BLaER1 (cell line): ENCODE measurements around the gene TRIM66.

Experiments
- H3K27ac ChIP-seq: shearing (Covaris generic); formaldehyde crosslinking; 2 replicates; pipeline ENCODE4 v1.8.1; 2022
- H3K27me3 ChIP-seq: shearing (Covaris generic); formaldehyde crosslinking; 2 replicates; pipeline ENCODE4 v1.8.1; 2022
- H3K36me3 ChIP-seq: shearing (Covaris generic); formaldehyde crosslinking; 2 replicates; pipeline ENCODE4 v1.8.1; 2022
- H3K4me1 ChIP-seq: shearing (Covaris generic); formaldehyde crosslinking; 2 replicates; pipeline ENCODE4 v1.8.1; 2022
- H3K4me2 ChIP-seq: shearing (Covaris generic); formaldehyde crosslinking; 2 replicates; pipeline ENCODE4 v1.8.1; 2022
- H3K4me3 ChIP-seq: shearing (Covaris generic); formaldehyde crosslinking; 2 replicates; pipeline ENCODE4 v1.8.1; 2022
- H3K9ac ChIP-seq: shearing (Covaris generic); formaldehyde crosslinking; 2 replicates; pipeline ENCODE4 v1.8.1; 2022
- H3K9me3 ChIP-seq: shearing (Covaris generic); formaldehyde crosslinking; 2 replicates; pipeline ENCODE4 v1.8.1; 2022
- H4K20me1 ChIP-seq: shearing (Covaris generic); formaldehyde crosslinking; 2 replicates; pipeline ENCODE4 v1.8.1; 2022
- Cebpa-rat ChIP-seq: shearing (Covaris generic); IDR thresholded peaks from 2 replicates; pipeline ENCODE4 v1.8.1; 2022

TRIM66 gene

DNA sequence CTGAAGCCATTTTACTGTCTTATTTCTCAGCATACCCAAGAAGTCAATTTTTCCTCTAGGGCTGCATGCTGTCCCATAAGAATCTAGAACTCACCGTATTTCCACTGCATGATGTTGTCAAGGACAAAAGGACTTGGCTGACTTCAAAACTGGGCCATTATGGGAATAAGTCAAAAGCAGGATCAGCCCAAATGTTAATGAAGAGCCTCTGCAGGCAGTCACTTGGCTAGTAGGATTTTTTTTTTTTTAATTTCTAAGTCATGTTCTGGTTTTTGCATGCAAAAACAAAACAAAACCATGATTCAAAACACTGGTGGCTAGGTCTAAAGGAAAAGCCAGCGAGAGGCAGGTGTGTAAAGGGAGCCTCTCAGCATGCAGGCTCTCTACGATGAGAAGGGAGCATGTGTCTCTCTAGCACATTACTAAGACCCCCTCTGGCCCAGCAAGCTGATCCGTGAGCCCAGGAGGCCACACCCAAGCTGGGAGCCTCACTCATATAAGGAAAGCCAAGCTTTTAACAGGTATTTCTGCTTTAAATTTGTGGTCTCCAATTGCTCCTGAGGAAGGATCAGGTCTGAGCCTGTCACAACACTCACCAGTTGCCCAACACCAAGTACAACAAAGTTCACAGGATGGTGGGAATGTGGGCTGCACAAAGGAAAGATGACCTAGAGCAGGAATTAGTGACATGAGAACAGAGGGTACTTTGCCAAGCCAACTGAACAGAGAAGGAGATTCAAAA, 67.0 kb downstream of the TRIM66 start:
- Histone ChIP-seq H3K4me2 (no peak overlapping the region), H3K4me3 (no peak overlapping the region), H3K27me3 (no peaks in the 10 kb centered on the region), H4K20me1 (no peaks in the 10 kb centered on the region), H3K9ac (no peak overlapping the region), H3K9me3 (no peaks in the 10 kb centered on the region), H3K27ac (no peak overlapping the region), H3K36me3 (peaks cover 13% of the 10 kb centered on the region; the same call in 1 of the 2 replicates), H3K4me1 (peaks cover 18% of the 10 kb centered on the region)
- TF ChIP-seq Cebpa-rat = no peak

- Histone ChIP-seq H3K9me3 (no peaks in the 10 kb centered on the region), H3K4me1 (peaks cover 18% of the 10 kb centered on the region), H3K4me2 (no peak overlapping the region), H3K27me3 (no peaks in the 10 kb centered on the region), H3K27ac (no peak overlapping the region), H3K36me3 (0 out of 2 replicates have a peak, but pooled peaks cover 9% of the 10 kb centered on the region), H3K9ac (no peak overlapping the region), H4K20me1 (no peaks in the 10 kb centered on the region), H3K4me3 (no peak overlapping the region)
- TF ChIP-seq Cebpa-rat = no peak
Observed at GRCh38 chr11:8614497-8614896, 68.0 kb downstream of the TRIM66 start.

DNA sequence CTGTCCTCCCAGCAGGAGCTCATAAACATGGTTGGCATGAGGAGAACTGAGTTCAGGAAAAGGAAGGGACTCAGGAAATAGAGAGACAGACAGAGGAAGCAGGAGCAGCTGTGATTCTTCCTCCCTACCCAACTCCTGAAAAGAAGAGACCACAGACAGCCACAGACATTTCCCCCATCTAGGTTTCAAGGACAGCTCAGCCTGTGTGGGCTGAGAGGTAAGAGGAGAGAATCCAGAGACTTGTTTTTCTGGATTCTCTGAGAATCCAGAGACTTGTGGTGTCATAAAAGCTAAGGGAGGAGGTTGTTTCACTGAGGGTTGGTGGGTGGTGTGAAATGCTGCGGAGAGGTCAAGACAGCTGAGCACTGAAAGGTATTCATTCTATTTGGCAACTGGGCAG, 69.4 kb downstream of the TRIM66 start:
- Histone ChIP-seq H3K4me2 (peak overlapping the region; percentile 47), H3K9me3 (no peaks in the 10 kb centered on the region), H3K9ac (no peak overlapping the region), H3K4me1 (peaks cover 18% of the 10 kb centered on the region), H3K36me3 (0 out of 2 replicates have a peak, but pooled peaks cover 9% of the 10 kb centered on the region), H4K20me1 (no peaks in the 10 kb centered on the region), H3K27me3 (no peaks in the 10 kb centered on the region), H3K27ac (no peak overlapping the region), H3K4me3 (no peak overlapping the region)
- no peak for TF ChIP-seq Cebpa-rat

DNA sequence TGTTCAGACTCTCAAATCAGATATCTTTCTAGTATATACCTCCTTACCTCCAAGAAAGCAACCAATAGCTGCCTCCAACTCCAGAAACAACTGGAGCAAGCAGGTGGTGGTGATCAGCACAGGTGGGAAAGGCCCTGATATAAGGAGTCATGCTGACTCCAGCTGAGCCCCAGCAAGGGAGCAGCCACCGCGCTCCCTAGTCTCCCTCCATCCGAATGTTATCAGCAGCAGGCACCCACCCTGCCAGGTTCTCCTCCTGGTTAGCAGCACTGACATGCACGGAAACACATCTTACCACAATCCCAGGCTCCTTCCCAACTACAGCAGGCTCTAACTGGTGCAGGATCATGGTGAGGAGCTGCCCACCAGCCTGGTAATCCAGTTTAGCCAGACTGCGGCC, 69.9 kb downstream of the TRIM66 start:
- peaks cover 18% of the 10 kb centered on the region for H3K4me1 ChIP-seq
- no peaks in the 10 kb centered on the region for H4K20me1 ChIP-seq
- 0 out of 2 replicates have a peak, but pooled peaks cover 9% of the 10 kb centered on the region for H3K36me3 ChIP-seq

DNA sequence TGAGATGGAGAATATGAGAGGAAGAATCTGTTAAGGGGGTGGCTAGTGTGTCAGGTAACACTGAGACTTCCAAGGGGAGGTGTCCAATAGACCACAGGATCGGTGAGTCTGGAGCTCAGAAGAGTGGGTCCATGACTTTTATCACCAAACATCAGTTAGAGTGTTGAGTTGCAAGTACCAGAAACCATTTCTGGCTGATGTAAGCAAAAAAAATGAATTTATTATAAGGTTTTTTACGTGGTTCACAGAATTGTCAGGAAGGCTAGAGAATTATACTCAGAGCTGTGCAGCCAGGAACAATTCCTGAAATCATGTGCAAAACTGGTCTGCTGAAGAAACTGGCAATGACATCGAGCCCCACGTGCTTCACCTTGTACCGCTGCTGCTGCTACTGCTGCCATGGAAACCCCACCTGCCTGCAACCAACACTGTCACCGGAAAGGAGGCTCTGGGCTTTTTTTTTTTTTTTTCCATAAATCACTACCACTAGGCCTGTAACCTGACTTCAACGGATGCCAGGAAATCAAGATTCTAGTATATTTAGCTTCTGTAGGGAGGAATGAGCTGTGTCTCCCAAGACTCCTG, 71.8 kb downstream of the TRIM66 start:
- Histone ChIP-seq H3K9me3 (no peaks in the 10 kb centered on the region), H3K27me3 (no peaks in the 10 kb centered on the region), H3K27ac (no peak overlapping the region), H3K9ac (no peak overlapping the region), H4K20me1 (no peaks in the 10 kb centered on the region), H3K4me3 (no peak overlapping the region), H3K4me2 (no peak overlapping the region), H3K4me1 (peaks cover 18% of the 10 kb centered on the region), H3K36me3 (no peaks in the 10 kb centered on the region)
- no peak for TF ChIP-seq Cebpa-rat

More for the DNA sequence above, 69.9 kb downstream of the TRIM66 start:
- Histone ChIP-seq H3K4me3 (no peak overlapping the region), H3K9ac (no peak overlapping the region), H3K27me3 (no peaks in the 10 kb centered on the region), H3K4me2 (peak overlapping the region; percentile 47), H3K9me3 (no peaks in the 10 kb centered on the region), H3K27ac (no peak overlapping the region)
- no peak for TF ChIP-seq Cebpa-rat

DNA sequence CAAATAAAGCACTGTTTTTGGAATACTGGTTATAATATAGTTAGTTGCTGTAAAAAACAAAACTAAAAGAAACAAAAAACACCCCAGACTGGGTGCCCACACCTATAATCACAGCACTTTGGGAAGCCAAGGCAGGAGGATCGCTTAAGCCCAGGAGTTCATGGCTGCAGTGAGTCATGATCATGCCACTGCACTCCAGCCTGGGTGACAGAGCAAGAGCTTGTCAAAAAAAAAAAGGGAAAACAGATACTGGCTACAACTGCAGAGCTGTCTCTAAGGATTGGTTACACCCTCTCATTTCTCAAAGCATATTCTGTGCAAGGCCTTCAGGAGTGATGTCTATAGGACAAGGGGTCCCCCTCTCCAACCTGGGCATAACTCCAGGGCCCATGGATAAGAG, 73.8 kb downstream of the TRIM66 start:
- Histone ChIP-seq H3K4me2 (no peak overlapping the region), H4K20me1 (no peaks in the 10 kb centered on the region), H3K27me3 (no peaks in the 10 kb centered on the region), H3K4me3 (no peak overlapping the region), H3K4me1 (peaks cover 14% of the 10 kb centered on the region), H3K9ac (no peak overlapping the region), H3K27ac (no peak overlapping the region), H3K9me3 (no peaks in the 10 kb centered on the region), H3K36me3 (no peaks in the 10 kb centered on the region)
- TF ChIP-seq Cebpa-rat = no peak

GRCh38 chr11:8605971-8606563, 76.4 kb downstream of the TRIM66 start:
- Histone ChIP-seq H3K4me1 (no peaks in the 10 kb centered on the region), H3K9me3 (no peaks in the 10 kb centered on the region), H3K27me3 (no peaks in the 10 kb centered on the region), H3K27ac (no peak overlapping the region), H3K4me3 (no peak overlapping the region), H3K4me2 (no peak overlapping the region), H3K9ac (no peak overlapping the region), H3K36me3 (no peaks in the 10 kb centered on the region), H4K20me1 (no peaks in the 10 kb centered on the region)
- TF ChIP-seq Cebpa-rat = no peak

DNA sequence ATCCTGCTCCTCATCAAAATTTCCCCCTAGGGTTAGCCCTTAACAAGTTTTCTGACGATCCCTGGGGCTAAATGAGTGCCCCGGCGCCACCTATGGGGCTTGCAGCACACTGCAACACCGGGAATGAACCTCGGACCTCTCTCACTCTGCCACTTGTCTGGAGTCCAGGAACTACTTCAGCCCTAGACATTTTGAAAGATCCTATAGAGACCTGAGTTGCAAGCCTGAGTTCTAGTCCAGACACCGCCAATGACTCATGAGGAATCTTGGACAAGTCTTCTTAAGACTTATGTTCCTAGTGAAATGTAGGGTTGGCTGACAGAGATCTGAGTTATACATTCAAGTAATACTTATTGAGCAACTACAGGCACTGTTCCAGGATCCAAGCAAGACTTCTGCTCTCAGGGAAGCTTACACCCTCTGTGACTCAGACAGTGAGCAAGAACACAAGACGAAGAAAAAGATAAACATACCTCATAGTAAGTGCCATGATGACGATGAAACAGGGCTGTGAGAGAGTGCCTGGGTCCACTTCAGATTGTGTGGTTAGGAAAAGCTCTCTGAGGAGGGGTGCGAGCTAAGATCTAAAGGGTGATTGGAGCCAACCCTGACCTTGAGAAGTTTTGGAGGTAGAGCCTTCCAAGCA, 78.3 kb downstream of the TRIM66 start:
- no peak overlapping the region for H3K4me3 ChIP-seq
- no peaks in the 10 kb centered on the region for H3K9me3 ChIP-seq
- no peaks in the 10 kb centered on the region for H4K20me1 ChIP-seq
- H3K9ac ChIP-seq = no peak overlapping the region
- H3K36me3 ChIP-seq = no peaks in the 10 kb centered on the region
- H3K4me1 ChIP-seq = no peaks in the 10 kb centered on the region
- no peaks in the 10 kb centered on the region for H3K27me3 ChIP-seq
- TF ChIP-seq Cebpa-rat = no peak
- no peak overlapping the region for H3K4me2 ChIP-seq
- H3K27ac ChIP-seq = no peak overlapping the region

- Histone ChIP-seq H3K27ac (no peak overlapping the region), H3K4me1 (no peaks in the 10 kb centered on the region), H3K4me2 (no peak overlapping the region), H3K9me3 (no peaks in the 10 kb centered on the region), H4K20me1 (no peaks in the 10 kb centered on the region), H3K4me3 (no peak overlapping the region), H3K36me3 (no peaks in the 10 kb centered on the region), H3K9ac (no peak overlapping the region), H3K27me3 (no peaks in the 10 kb centered on the region)
- no peak for TF ChIP-seq Cebpa-rat
Observed at GRCh38 chr11:8603696-8604077, 78.8 kb downstream of the TRIM66 start.
